NCI-H1694 treated with DMSO at 0.1 percent for 48 hours (cell line): ENCODE results near the gene EPHA4.
A peak's percentile ranks its signal among the peaks of the same experiment; 100 is the strongest.

ENCODE experiments used
- DNase-seq: peaks from one replicate; lab custom pipeline; 2025; lab: John Stamatoyannopoulos, UW

Gene EPHA4

GRCh38 chr2:221571551-221572218 lies 419 bp downstream of the EPHA4 start:
- no peak for DNase-seq

GRCh38 chr2:221571025-221571550 lies 1.0 kb downstream of the EPHA4 start:
- peak; percentile 32 for DNase-seq

GRCh38 chr2:221570321-221570935 lies 1.7 kb downstream of the EPHA4 start:
- DNase-seq = peak; percentile 66

- DNase-seq = peak; percentile 23
Measured at GRCh38 chr2:221569871-221570270, 2.2 kb downstream of the EPHA4 start.

GRCh38 chr2:221569425-221569845 lies 2.7 kb downstream of the EPHA4 start:
- DNase-seq = no peak

- no peak for DNase-seq
Measured at GRCh38 chr2:221568299-221568698, 3.8 kb downstream of the EPHA4 start.

GRCh38 chr2:221567809-221568208 lies 4.3 kb downstream of the EPHA4 start:
- DNase-seq = no peak

- DNase-seq = no peak
Measured at GRCh38 chr2:221567231-221567760, 4.8 kb downstream of the EPHA4 start.

GRCh38 chr2:221563270-221563985 lies 8.7 kb downstream of the EPHA4 start:
- DNase-seq = peak; percentile 87

GRCh38 chr2:221562226-221562625 lies 9.9 kb downstream of the EPHA4 start:
- no peak for DNase-seq

- no peak for DNase-seq
Measured at GRCh38 chr2:221561770-221562169, 10.3 kb downstream of the EPHA4 start.

GRCh38 chr2:221559991-221560390 lies 12.1 kb downstream of the EPHA4 start:
- no peak for DNase-seq

GRCh38 chr2:221558107-221558506 lies 14.0 kb downstream of the EPHA4 start:
- DNase-seq = no peak

- no peak for DNase-seq
Measured at GRCh38 chr2:221555494-221555846, 16.6 kb downstream of the EPHA4 start.

GRCh38 chr2:221554769-221555493 lies 17.2 kb downstream of the EPHA4 start:
- no peak for DNase-seq

- no peak for DNase-seq
Measured at GRCh38 chr2:221553333-221553732, 18.8 kb downstream of the EPHA4 start.

- no peak for DNase-seq
Measured at GRCh38 chr2:221552291-221552690, 19.8 kb downstream of the EPHA4 start.

- DNase-seq = no peak
Measured at GRCh38 chr2:221551864-221552263, 20.2 kb downstream of the EPHA4 start.

GRCh38 chr2:221549143-221549542 lies 23.0 kb downstream of the EPHA4 start:
- DNase-seq = no peak

GRCh38 chr2:221546505-221547225 lies 25.4 kb downstream of the EPHA4 start:
- no peak for DNase-seq

- no peak for DNase-seq
Measured at GRCh38 chr2:221541131-221541735, 30.9 kb downstream of the EPHA4 start.
